Measurements from ENCODE around the gene KRTAP19-8.

KRTAP19-8 gene

GRCh38 chr21:31034378-31034777 is 3.9 kb downstream of the KRTAP19-8 start:
- TF ChIP-seq, protein P1, sequence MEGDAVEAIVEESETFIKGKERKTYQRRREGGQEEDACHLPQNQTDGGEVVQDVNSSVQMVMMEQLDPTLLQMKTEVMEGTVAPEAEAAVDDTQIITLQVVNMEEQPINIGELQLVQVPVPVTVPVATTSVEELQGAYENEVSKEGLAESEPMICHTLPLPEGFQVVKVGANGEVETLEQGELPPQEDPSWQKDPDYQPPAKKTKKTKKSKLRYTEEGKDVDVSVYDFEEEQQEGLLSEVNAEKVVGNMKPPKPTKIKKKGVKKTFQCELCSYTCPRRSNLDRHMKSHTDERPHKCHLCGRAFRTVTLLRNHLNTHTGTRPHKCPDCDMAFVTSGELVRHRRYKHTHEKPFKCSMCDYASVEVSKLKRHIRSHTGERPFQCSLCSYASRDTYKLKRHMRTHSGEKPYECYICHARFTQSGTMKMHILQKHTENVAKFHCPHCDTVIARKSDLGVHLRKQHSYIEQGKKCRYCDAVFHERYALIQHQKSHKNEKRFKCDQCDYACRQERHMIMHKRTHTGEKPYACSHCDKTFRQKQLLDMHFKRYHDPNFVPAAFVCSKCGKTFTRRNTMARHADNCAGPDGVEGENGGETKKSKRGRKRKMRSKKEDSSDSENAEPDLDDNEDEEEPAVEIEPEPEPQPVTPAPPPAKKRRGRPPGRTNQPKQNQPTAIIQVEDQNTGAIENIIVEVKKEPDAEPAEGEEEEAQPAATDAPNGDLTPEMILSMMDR (IDR thresholded peaks at IDR 0.05): no peak
- no peak for TF ChIP-seq ZFX (IDR thresholded peaks at IDR 0.05; ENCODE audit: borderline replicate concordance)

GRCh38 chr21:31030367-31031106 is 7.7 kb downstream of the KRTAP19-8 start:
- H3K27ac ChIP-seq: no peak overlapping the region

More at GRCh38 chr21:31034378-31034777, 3.9 kb downstream of the KRTAP19-8 start:
- no peak overlapping the region for H3K27ac ChIP-seq

DNA sequence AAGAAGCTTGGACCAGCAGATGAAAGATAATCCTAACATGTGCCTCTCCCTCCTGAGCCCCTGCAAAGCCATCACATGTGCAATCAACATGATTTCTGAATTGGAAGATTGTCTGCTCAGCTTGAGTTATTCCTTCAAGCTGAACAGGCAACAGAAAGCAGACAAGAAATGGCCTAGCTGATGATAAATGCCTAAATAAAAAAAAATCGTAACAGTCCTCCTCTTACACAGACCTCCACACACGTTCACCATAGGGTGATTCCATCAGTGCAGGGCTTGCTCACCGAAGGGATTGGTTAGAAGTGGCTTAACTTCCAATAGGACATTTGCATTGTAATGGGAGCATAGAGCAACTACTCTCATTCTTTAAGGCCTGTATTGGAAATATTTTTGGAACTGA is 14.6 kb downstream of the KRTAP19-8 start:
- TF ChIP-seq ZFX (IDR thresholded peaks at IDR 0.05; ENCODE audit: borderline replicate concordance): no peak
- TF ChIP-seq, protein P1 (IDR thresholded peaks at IDR 0.05): no peak

More at GRCh38 chr21:31030367-31031106, 7.7 kb downstream of the KRTAP19-8 start:
- TF ChIP-seq, protein P1 (IDR thresholded peaks at IDR 0.05): no peak
- no peak for TF ChIP-seq ZFX (IDR thresholded peaks at IDR 0.05; ENCODE audit: borderline replicate concordance)

GRCh38 chr21:31022306-31022705 is 16.0 kb downstream of the KRTAP19-8 start:
- H3K27ac ChIP-seq: no peak overlapping the region
- TF ChIP-seq ZFX (IDR thresholded peaks at IDR 0.05; ENCODE audit: borderline replicate concordance): no peak
- TF ChIP-seq, protein P1 (IDR thresholded peaks at IDR 0.05): no peak

More for the DNA sequence above, 14.6 kb downstream of the KRTAP19-8 start:
- H3K27ac ChIP-seq: no peak overlapping the region

DNA sequence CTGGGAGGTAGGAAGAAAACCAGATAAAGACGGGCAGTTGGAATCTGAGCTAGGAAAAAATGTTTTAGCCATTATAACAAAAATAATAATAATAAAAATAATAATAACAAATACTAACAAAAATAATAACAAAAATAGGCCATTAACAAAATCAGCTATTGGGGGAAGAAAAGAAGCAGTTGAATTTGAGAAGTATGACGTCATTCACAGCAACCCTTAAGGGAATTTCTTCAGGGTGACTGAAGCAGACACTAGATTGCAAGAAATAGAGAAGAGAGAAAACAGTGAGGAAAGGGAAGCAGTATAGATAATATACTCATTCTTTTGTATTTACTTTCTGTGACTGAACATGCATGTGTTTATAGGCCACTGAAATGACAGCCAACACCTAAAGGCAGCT is 20.0 kb downstream of the KRTAP19-8 start:
- H3K27ac ChIP-seq: no peak overlapping the region
- TF ChIP-seq ZFX (IDR thresholded peaks at IDR 0.05; ENCODE audit: borderline replicate concordance): no peak
- TF ChIP-seq, protein P1 (IDR thresholded peaks at IDR 0.05): no peak

DNA sequence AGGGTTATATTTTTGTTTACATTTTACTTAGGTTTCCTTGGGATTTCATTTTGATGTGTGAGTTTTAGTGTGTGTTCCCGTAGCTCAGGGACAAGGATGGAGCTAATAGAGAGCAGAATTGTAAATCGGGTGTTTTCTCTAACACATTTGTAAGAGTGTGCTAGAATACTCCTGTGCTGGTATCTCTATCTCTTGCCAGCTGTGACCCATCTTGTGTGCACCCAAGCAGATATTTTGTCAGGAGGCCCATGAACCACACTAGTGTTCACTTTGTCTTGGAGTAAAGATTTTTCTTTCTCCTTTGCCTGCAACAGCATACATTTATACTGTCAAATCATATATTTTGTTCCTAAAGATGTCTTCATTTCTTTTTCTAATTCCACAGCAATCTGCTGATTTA is 23.4 kb downstream of the KRTAP19-8 start:
- H3K27ac ChIP-seq: no peak overlapping the region
- TF ChIP-seq ZFX (IDR thresholded peaks at IDR 0.05; ENCODE audit: borderline replicate concordance): no peak
- TF ChIP-seq, protein P1 (IDR thresholded peaks at IDR 0.05): no peak

Measured in 22Rv1 (cell line).